Muscle layer of duodenum (tissue), 2 donors: Measurements from ENCODE around the gene FOXP4.

Source experiments
- H3K27ac ChIP-seq: one replicate; pipeline ENCODE4 v1.7.0; 2013; ENCODE audit warnings: mild to moderate bottlenecking, low read length
- H3K27me3 ChIP-seq: one replicate; pipeline ENCODE4 v1.7.0; 2013; ENCODE audit warnings: low read depth, mild to moderate bottlenecking, control low read depth, low read length
- H3K36me3 ChIP-seq, 2 donors: one replicate each; pipeline ENCODE4 v1.7.0; 2013; ENCODE audit warnings: low read length in 2 of 2, control low read depth in 1 of 2, mild to moderate bottlenecking in 1 of 2; ENCODE audit not compliant: insufficient read depth in 2 of 2, control insufficient read depth in 1 of 2
- H3K4me1 ChIP-seq, 2 donors: one replicate each; pipeline ENCODE4 v1.7.0; 2013; ENCODE audit warnings: low read length in 2 of 2, mild to moderate bottlenecking in 2 of 2, control low read depth in 1 of 2, moderate library complexity in 1 of 2; ENCODE audit not compliant: insufficient read depth in 2 of 2, control insufficient read depth in 1 of 2
- H3K4me3 ChIP-seq, 2 donors: one replicate each; pipeline ENCODE4 v1.7.0; 2013; ENCODE audit warnings: low read length in 2 of 2, low read depth in 1 of 2, mild to moderate bottlenecking in 1 of 2
- H3K9me3 ChIP-seq, 2 donors: one replicate each; pipeline ENCODE4 v1.7.0; 2013; ENCODE audit warnings: low read length in 2 of 2, control low read depth in 1 of 2, mild to moderate bottlenecking in 1 of 2; ENCODE audit not compliant: control insufficient read depth in 1 of 2
- donor health status: healthy.

The FOXP4 gene

GRCh38 chr6:41523915-41524633 is 22.1 kb upstream of the FOXP4 start:
- Histone ChIP-seq H3K9me3 (no peaks in the 10 kb centered on the region), H3K4me1 (peaks cover 0 to 9% of the 10 kb centered on the region in 2 donors), H3K27ac (no peak overlapping the region), H3K27me3 (peaks cover 11% of the 10 kb centered on the region), H3K4me3 (no peak overlapping the region), H3K36me3 (no peaks in the 10 kb centered on the region)

- H3K36me3 ChIP-seq: no peaks in the 10 kb centered on the region
- H3K27ac ChIP-seq: no peak overlapping the region
- H3K4me1 ChIP-seq: peaks cover 0 to 9% of the 10 kb centered on the region in 2 donors
- H3K27me3 ChIP-seq: peaks cover 11% of the 10 kb centered on the region
- no peaks in the 10 kb centered on the region for H3K9me3 ChIP-seq
- no peak overlapping the region for H3K4me3 ChIP-seq
Observed at GRCh38 chr6:41524634-41525011, 21.6 kb upstream of the FOXP4 start.

- Histone ChIP-seq H3K4me3 (no peak overlapping the region), H3K27ac (no peak overlapping the region), H3K27me3 (peaks cover 5% of the 10 kb centered on the region), H3K36me3 (no peaks in the 10 kb centered on the region), H3K4me1 (peaks cover 0 to 9% of the 10 kb centered on the region in 2 donors), H3K9me3 (no peaks in the 10 kb centered on the region)
Observed at GRCh38 chr6:41527721-41528408, 18.3 kb upstream of the FOXP4 start.

GRCh38 chr6:41528409-41528963 is 17.7 kb upstream of the FOXP4 start:
- Histone ChIP-seq H3K4me1 (peaks cover 0 to 9% of the 10 kb centered on the region in 2 donors), H3K27me3 (peaks cover 5% of the 10 kb centered on the region), H3K4me3 (no peak overlapping the region), H3K9me3 (no peaks in the 10 kb centered on the region), H3K27ac (no peak overlapping the region), H3K36me3 (no peaks in the 10 kb centered on the region)

DNA sequence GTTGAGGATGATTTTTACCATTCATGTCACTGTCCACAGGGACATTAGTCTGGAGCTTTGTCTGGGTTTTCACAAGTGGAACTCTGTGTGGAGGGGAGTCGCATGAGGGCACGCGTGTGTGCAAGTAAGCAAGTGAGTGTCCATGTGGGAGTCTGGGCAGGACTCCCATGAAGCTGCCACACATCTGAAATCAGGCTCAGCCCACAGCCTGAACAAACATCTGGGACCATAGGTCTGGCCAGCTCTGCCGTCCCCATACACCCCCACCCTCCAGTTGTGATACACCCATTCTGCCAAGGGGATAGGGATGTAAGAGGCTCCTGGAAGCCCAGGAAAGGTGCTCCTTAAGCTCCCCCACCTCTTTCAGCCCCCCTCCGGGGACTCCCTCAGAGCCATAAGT is 17.1 kb upstream of the FOXP4 start:
- H3K4me3 ChIP-seq: no peak overlapping the region
- H3K4me1 ChIP-seq: peaks cover 0 to 9% of the 10 kb centered on the region in 2 donors
- no peak overlapping the region for H3K27ac ChIP-seq
- no peaks in the 10 kb centered on the region for H3K36me3 ChIP-seq
- H3K27me3 ChIP-seq: peaks cover 5% of the 10 kb centered on the region
- H3K9me3 ChIP-seq: no peaks in the 10 kb centered on the region

- H3K4me1 ChIP-seq: peaks cover 0 to 9% of the 10 kb centered on the region in 2 donors
- no peaks in the 10 kb centered on the region for H3K9me3 ChIP-seq
- no peak overlapping the region for H3K27ac ChIP-seq
- H3K36me3 ChIP-seq: no peaks in the 10 kb centered on the region
- H3K4me3 ChIP-seq: no peak overlapping the region
- peaks cover 5% of the 10 kb centered on the region for H3K27me3 ChIP-seq
Observed at GRCh38 chr6:41529970-41530369, 16.2 kb upstream of the FOXP4 start.

- Histone ChIP-seq H3K4me3 (no peak overlapping the region), H3K9me3 (no peaks in the 10 kb centered on the region), H3K4me1 (peaks cover 0 to 9% of the 10 kb centered on the region in 2 donors), H3K27me3 (peaks cover 5% of the 10 kb centered on the region), H3K36me3 (no peaks in the 10 kb centered on the region), H3K27ac (no peak overlapping the region)
Observed at GRCh38 chr6:41530476-41530875, 15.7 kb upstream of the FOXP4 start.

DNA sequence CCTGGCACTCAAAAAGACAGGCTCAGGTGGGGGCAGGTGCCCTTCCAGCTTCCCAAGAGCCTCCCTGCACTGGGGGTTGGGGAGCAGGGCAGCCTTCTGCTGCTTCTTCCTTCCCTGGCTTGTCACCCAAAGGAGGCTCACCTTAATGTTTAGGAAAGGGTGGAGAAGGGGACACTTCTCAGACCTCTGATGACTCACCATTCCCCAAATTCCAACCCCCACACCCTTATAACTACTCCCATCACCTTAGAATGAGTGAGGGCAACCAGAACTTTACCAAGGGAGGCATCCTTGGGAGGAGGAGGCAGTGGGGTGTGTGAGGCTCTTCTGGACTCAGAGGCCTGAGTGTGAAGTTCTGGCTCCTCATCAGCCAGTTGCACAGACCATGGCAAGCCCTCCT is 15.2 kb upstream of the FOXP4 start:
- Histone ChIP-seq H3K27me3 (peaks cover 5% of the 10 kb centered on the region), H3K4me3 (no peak overlapping the region), H3K36me3 (no peaks in the 10 kb centered on the region), H3K27ac (no peak overlapping the region), H3K4me1 (peaks cover 0 to 9% of the 10 kb centered on the region in 2 donors), H3K9me3 (no peaks in the 10 kb centered on the region)

- Histone ChIP-seq H3K4me3 (no peak overlapping the region), H3K27ac (no peak overlapping the region), H3K9me3 (no peaks in the 10 kb centered on the region), H3K36me3 (no peaks in the 10 kb centered on the region), H3K4me1 (peaks cover 0 to 9% of the 10 kb centered on the region in 2 donors), H3K27me3 (peaks cover 5% of the 10 kb centered on the region)
Observed at GRCh38 chr6:41531591-41532582, 14.3 kb upstream of the FOXP4 start.

GRCh38 chr6:41535766-41536165 is 10.4 kb upstream of the FOXP4 start:
- no peak overlapping the region for H3K4me3 ChIP-seq
- no peaks in the 10 kb centered on the region for H3K9me3 ChIP-seq
- no peaks in the 10 kb centered on the region for H3K36me3 ChIP-seq
- H3K27me3 ChIP-seq: no peaks in the 10 kb centered on the region
- no peaks in the 10 kb centered on the region for H3K4me1 ChIP-seq
- no peak overlapping the region for H3K27ac ChIP-seq
